ENCODE data around the gene ITPR2.

GRCh38 chr12:26839512-26839911 lies 6.5 kb upstream of the ITPR2 start:
- TF ChIP-seq EZH2 (IDR thresholded peaks at IDR 0.05; ENCODE audit: insufficient read depth, poor library complexity, severe bottlenecking) (no peak), EZH2phosphoT487 (IDR thresholded peaks at IDR 0.05; ENCODE audit: insufficient read depth, low read depth) (no peak)
